ENCODE results near the gene C14orf180. TPM values are rescaled to one million over a fixed set of nuclear protein-coding genes. Genes with fewer than 3 reads are reported as not detected.

C14orf180 gene
- total RNA-seq, 2 donors from 2014 or later = not detected

DNA sequence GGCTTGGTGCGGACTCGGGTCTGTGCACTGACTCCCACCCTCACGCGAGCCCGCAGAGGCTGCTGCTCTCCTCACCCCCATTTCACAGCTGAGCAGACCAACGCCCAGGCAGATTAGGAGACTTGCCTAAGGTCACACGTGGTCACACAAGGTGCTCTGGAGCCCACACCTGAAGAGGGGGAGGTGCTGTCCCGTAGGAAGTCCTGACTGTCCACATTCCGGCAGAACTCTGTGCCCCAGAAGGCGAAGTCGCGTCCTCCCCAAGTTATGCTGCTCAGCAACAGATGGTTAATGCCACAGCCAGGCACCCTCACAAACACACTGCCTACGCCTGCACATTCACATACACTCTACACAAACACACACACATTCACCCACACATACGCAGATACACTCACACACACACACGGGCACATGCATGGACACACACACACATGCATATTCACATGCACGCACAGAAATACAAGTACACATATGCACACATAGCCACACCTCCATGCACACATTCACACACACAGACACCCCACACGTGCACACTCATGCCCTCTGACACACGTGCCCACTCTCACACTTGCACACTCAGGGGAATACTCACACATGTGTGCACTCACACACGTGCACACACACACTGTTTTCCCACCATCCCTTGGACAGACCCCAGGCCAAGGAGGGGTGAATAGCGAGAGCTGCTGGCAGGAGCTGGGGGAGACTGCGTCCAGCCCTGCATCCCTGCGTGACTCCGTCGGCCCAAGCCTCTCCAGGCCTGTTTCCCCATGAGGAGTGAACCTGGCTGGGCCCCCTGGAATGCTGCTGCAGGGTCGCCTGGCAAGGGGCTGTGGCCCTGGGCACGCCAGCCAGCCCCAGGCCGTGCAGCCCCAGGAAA is 4.1 kb downstream of the C14orf180 start:
- no peak for DNase-seq
- peaks cover 26% of the 10 kb centered on the region for H3K27me3 Mint-ChIP-seq
- H3K4me1 Mint-ChIP-seq = peaks cover 3% of the 10 kb centered on the region
- H3K9me3 ChIP-seq (ENCODE audit: control insufficient read depth, low read length, poor library complexity, severe bottlenecking) = no peaks in the 10 kb centered on the region
- no peak overlapping the region for H3K27ac Mint-ChIP-seq
- no peak overlapping the region for H3K4me3 Mint-ChIP-seq
- ATAC-seq = no peak
- H3K36me3 Mint-ChIP-seq (ENCODE audit: low read depth) = peaks cover 2% of the 10 kb centered on the region

GRCh38 chr14:104584557-104584956 is 5.0 kb downstream of the C14orf180 start:
- Mint-ChIP-seq H3K36me3 (ENCODE audit: low read depth) (peaks cover 2% of the 10 kb centered on the region), H3K27me3 (peaks cover 26% of the 10 kb centered on the region), H3K4me3 (peak overlapping the region; percentile 12), H3K4me1 (peaks cover 3% of the 10 kb centered on the region), H3K27ac (no peak overlapping the region)
- DNase-seq (no peak), ATAC-seq (no peak)
- H3K9me3 ChIP-seq (ENCODE audit: control insufficient read depth, low read length, poor library complexity, severe bottlenecking) = no peaks in the 10 kb centered on the region

DNA sequence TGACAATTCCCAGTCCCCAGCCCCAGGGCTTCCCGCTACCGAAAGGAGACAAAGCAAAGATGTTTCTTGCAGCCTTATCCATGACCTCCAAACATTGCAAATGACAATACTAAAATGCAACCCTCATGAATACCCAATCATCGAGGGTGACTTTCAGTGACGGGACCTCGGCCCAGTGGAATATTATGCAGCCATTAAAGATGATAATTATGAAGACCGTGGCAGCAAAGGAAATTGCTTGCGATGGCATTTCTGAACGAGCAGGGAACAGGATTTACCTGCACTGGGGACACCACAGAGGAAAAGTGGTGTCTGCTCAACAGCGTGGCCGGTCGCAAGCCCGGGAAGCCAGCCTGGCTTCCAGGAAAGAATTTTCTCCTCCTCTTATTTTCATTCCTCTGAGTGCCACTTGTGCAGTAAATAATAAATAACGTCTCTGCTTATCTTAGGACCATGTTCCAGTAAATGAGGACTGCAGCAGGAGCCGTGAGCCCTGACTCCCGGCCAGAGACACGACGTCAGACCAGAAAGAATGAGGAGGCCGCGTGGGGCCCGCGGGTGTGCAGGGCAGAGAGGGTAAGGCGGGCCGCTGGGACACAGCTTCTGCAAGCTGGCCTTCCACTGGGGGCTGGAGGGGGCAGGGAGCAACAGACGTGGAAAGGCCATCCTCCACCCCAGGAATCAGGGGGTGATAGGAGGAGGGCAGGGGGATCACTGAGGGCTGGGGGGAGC is 6.6 kb downstream of the C14orf180 start:
- Mint-ChIP-seq H3K27ac (no peak overlapping the region), H3K36me3 (ENCODE audit: low read depth) (peaks cover 2% of the 10 kb centered on the region), H3K27me3 (peaks cover 30% of the 10 kb centered on the region), H3K4me1 (peaks cover 5% of the 10 kb centered on the region), H3K4me3 (peak overlapping the region; percentile 57)
- DNase-seq = no peak
- no peaks in the 10 kb centered on the region for H3K9me3 ChIP-seq (ENCODE audit: control insufficient read depth, low read length, poor library complexity, severe bottlenecking)
- ATAC-seq = no peak

DNA sequence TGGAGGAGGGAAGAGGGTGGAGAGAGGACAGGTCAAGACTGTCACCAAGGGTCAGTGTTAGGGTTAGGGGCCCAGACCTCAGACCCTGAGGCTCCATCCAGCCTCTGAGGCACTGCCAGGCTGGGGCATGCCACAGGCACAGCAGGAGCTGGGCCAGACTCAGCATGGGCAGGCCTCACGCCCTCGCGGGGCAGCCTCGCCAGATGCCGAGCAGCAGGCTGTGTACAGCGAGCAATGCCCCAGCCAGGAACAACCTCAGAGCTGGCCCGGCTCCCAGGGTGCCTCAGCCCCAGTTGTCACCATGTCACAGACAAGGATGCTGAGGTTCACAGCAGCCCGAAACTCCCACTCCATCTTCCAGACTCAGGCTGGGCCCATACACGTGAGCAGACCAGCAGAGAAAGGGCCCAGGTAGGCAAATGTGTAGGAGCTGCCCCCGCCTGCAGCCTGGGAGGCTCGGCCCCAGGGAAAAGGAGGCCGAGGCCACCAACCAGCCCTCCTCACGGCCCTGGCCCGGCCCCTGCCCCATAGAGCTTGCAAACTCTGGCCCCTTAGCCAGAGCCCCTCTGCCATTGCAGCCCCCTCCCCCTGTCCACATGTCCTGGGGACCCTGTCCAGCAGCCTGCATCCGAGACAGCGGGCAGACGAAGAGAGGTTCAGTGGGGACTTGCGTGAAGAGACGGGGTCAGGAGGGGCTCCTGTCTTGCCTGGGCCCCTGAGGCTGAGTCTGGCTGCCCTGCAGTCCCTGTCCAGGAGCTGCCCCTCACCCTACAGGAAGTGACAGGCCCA is 7.5 kb downstream of the C14orf180 start:
- Mint-ChIP-seq H3K4me1 (peaks cover 5% of the 10 kb centered on the region), H3K4me3 (no peak overlapping the region), H3K27me3 (peaks cover 25% of the 10 kb centered on the region), H3K36me3 (ENCODE audit: low read depth) (peaks cover 2% of the 10 kb centered on the region), H3K27ac (no peak overlapping the region)
- DNase-seq = no peak
- no peaks in the 10 kb centered on the region for H3K9me3 ChIP-seq (ENCODE audit: control insufficient read depth, low read length, poor library complexity, severe bottlenecking)
- no peak for ATAC-seq

GRCh38 chr14:104587641-104588040 is 8.1 kb downstream of the C14orf180 start:
- no peak overlapping the region for H3K27ac Mint-ChIP-seq

GRCh38 chr14:104588066-104588857 is 8.7 kb downstream of the C14orf180 start:
- peaks cover 2% of the 10 kb centered on the region for H3K36me3 Mint-ChIP-seq (ENCODE audit: low read depth)
- H3K9me3 ChIP-seq (ENCODE audit: control insufficient read depth, low read length, poor library complexity, severe bottlenecking) = no peaks in the 10 kb centered on the region
- DNase-seq = no peak
- no peak for ATAC-seq
- peaks cover 11% of the 10 kb centered on the region for H3K4me1 Mint-ChIP-seq
- H3K27ac Mint-ChIP-seq = no peak overlapping the region
- no peak overlapping the region for H3K4me3 Mint-ChIP-seq
- peaks cover 34% of the 10 kb centered on the region for H3K27me3 Mint-ChIP-seq

More at GRCh38 chr14:104587641-104588040, 8.1 kb downstream of the C14orf180 start:
- Mint-ChIP-seq H3K27me3 (peaks cover 31% of the 10 kb centered on the region), H3K4me3 (no peak overlapping the region), H3K36me3 (ENCODE audit: low read depth) (peaks cover 2% of the 10 kb centered on the region), H3K4me1 (peaks cover 11% of the 10 kb centered on the region)
- no peaks in the 10 kb centered on the region for H3K9me3 ChIP-seq (ENCODE audit: control insufficient read depth, low read length, poor library complexity, severe bottlenecking)
- no peak for DNase-seq
- no peak for ATAC-seq

DNA sequence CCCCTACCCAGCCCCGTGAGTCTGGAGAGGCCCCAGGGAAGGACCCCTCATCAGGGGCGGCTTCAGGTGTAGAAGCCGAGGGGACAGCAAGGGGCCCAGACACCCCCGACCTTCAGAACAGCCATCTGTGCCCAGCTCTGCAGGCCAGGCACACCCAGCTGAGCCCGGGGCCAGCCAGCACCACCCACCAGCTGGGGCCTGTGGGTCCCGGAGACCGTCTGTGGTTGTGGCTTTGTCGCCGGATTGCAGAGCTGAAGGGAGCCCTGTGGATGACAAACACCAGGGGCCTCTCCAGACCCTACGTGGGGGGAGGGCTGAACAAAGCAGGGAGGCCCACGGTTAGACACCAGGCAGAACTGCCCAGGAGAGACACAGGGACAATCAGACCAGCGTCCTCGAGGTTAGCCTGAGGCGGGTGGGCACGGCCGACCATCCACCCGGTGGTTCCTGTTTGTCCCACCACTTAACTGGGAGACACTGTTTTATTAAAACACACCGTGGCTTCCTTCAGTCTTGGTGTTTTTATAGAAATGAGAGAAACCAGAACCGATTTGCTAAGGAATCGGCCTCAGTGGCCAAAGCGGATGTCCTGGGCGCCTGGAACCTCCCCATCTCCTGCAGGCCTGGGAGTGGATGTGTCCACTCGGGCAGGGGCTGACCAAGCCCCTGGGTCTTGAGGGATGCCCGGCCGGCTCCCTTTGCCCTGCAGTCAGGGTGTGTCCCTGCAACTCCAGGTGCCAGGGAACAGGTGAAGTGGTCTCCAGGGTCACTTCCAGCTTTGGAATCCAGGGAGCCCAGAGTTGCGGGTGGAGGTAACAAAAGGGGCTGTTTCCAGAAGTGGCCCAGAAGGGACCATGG is 10.0 kb downstream of the C14orf180 start:
- no peak overlapping the region for H3K4me3 Mint-ChIP-seq
- H3K4me1 Mint-ChIP-seq = peaks cover 9% of the 10 kb centered on the region

DNA sequence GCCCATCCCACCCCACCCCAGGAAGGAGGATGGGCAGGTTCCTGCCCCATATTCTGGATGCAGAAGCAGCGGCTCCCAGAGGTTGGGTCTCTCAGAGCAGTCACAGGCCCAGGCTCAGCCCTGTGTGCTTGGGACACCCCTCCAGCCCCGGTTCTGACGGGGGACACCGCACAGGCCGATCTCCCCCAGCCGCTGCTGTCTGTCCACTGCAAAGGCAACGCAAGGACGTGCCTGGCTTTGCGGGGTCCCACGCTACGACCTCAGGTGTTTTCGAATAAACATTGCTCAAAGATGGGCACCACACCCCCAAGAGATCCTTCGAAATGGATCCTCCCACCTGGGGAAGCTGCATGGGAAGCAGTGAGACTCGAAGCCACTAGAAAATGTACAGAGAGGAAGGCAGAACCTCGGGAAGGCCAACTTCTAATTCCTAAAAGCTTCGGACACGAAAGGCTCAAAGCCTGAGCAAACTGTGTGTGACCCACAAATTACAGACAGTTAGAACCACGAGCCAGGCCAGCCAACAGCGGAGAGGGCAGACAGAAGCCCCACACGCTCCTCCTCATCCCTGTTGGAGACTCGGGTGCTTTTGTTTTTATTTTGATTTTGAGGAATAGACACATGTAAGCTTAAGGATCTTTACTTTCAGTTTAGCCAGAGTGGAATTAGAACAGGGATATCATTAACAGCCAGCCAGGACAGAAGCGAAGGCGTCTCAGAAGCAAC is 10.8 kb downstream of the C14orf180 start:
- Mint-ChIP-seq H3K36me3 (ENCODE audit: low read depth) (peaks cover 2% of the 10 kb centered on the region), H3K27ac (no peak overlapping the region), H3K27me3 (peaks cover 28% of the 10 kb centered on the region), H3K4me3 (no peak overlapping the region), H3K4me1 (peaks cover 9% of the 10 kb centered on the region)
- no peaks in the 10 kb centered on the region for H3K9me3 ChIP-seq (ENCODE audit: control insufficient read depth, low read length, poor library complexity, severe bottlenecking)
- ATAC-seq (no peak), DNase-seq (no peak)

More for the DNA sequence above, 10.0 kb downstream of the C14orf180 start:
- DNase-seq (no peak), ATAC-seq (no peak)
- peaks cover 2% of the 10 kb centered on the region for H3K36me3 Mint-ChIP-seq (ENCODE audit: low read depth)
- peaks cover 26% of the 10 kb centered on the region for H3K27me3 Mint-ChIP-seq
- no peaks in the 10 kb centered on the region for H3K9me3 ChIP-seq (ENCODE audit: control insufficient read depth, low read length, poor library complexity, severe bottlenecking)
- no peak overlapping the region for H3K27ac Mint-ChIP-seq

- no peaks in the 10 kb centered on the region for H3K9me3 ChIP-seq (ENCODE audit: control insufficient read depth, low read length, poor library complexity, severe bottlenecking)
- DNase-seq (no peak), ATAC-seq (no peak)
- H3K4me1 Mint-ChIP-seq = peaks cover 9% of the 10 kb centered on the region
- peaks cover 26% of the 10 kb centered on the region for H3K27me3 Mint-ChIP-seq
- H3K4me3 Mint-ChIP-seq = no peak overlapping the region
- H3K27ac Mint-ChIP-seq = no peak overlapping the region
- H3K36me3 Mint-ChIP-seq (ENCODE audit: low read depth) = no peaks in the 10 kb centered on the region
These were observed 11.5 kb downstream of the C14orf180 start for GRCh38 chr14:104591031-104591430.

DNA sequence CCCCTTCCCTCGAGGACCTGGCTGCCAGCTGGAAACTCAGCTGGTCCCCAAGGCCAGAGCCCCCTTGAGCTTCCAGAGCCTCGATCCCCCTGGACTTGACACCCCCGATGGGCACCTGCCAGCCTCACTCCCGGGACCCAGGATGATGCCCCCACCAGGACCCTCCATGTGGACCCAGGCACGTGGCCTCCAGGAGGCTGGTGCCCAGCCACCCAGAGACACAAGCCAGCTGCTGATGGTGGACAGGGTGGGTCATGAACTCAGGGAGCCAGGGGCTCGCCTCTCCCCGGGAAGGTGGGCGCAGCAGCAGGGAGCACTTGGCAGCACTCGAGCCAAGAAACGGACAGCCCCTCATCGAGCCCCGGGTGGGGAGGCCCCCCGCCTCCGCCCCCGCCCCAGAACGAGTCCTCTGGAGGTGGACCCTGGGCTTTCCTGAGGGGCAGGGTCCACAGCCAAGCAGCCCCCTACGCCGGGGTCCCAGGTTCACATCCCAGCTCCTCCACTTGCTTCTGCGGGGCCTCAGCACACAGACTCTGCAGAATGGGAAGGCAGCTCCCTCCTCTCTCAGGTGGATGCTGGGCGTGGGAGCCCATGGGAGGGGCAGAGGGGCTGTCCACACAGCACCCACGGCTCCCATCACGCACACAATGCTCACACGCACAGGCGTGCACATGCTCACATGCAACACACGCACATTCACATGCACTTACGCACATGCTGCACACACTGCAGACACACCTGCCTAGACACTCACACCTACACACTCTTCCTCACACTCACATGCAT is 12.1 kb downstream of the C14orf180 start:
- no peak for ATAC-seq
- Mint-ChIP-seq H3K4me3 (no peak overlapping the region), H3K27me3 (peaks cover 20% of the 10 kb centered on the region), H3K27ac (no peak overlapping the region), H3K4me1 (peaks cover 9% of the 10 kb centered on the region), H3K36me3 (ENCODE audit: low read depth) (no peaks in the 10 kb centered on the region)
- no peaks in the 10 kb centered on the region for H3K9me3 ChIP-seq (ENCODE audit: control insufficient read depth, low read length, poor library complexity, severe bottlenecking)
- no peak for DNase-seq

GRCh38 chr14:104592292-104592672 is 12.7 kb downstream of the C14orf180 start:
- Mint-ChIP-seq H3K4me3 (no peak overlapping the region), H3K27me3 (peaks cover 20% of the 10 kb centered on the region), H3K27ac (no peak overlapping the region), H3K4me1 (peaks cover 9% of the 10 kb centered on the region), H3K36me3 (ENCODE audit: low read depth) (no peaks in the 10 kb centered on the region)
- ATAC-seq (no peak), DNase-seq (no peak)
- no peaks in the 10 kb centered on the region for H3K9me3 ChIP-seq (ENCODE audit: control insufficient read depth, low read length, poor library complexity, severe bottlenecking)

Measured in T-helper 17 cell (primary cell).